K562 (cell line): ENCODE results near the gene TCF19. TPM values are rescaled to one million over a fixed set of nuclear protein-coding genes. Genes with fewer than 3 reads are reported as not detected.

Experiments
- AFF1 ChIP-seq, 2 experiments: fragments of 450-650 bp; IDR thresholded peaks; 2 replicates each; pipeline ENCODE4 v1.6.1; 2018; ENCODE audit warnings: mild to moderate bottlenecking in 2 of 2, low read depth in 1 of 2; ENCODE audit not compliant: partially characterized antibody in 2 of 2
- C11orf30 ChIP-seq: fragments of 450-650 bp; IDR thresholded peaks from 2 replicates; pipeline ENCODE4 v1.6.1; 2016; ENCODE audit warnings: low read depth, mild to moderate bottlenecking
- CHCHD3 ChIP-seq: fragments of 250-450 bp; sonication (Bioruptor Pico); IDR thresholded peaks from 2 replicates; pipeline ENCODE4 v2.1.2; 2022; ENCODE audit warnings: mild to moderate bottlenecking
- DPF2 ChIP-seq: fragments of 450-650 bp; IDR thresholded peaks from 2 replicates; pipeline ENCODE4 v1.6.1; 2016
- EHMT2 ChIP-seq: fragments of 450-650 bp; IDR thresholded peaks from 2 replicates; pipeline ENCODE4 v1.6.1; 2018; ENCODE audit warnings: antibody characterized with exemption
- FIP1L1 ChIP-seq: fragments of 200-400 bp; formaldehyde crosslinking; IDR thresholded peaks from 2 replicates; pipeline ENCODE4 v1.6.1; 2018; ENCODE audit warnings: mild to moderate bottlenecking, low read depth, low read length; ENCODE audit not compliant: poor library complexity, severe bottlenecking
- KLF6 ChIP-seq: fragments of 250-450 bp; sonication (Bioruptor Pico); IDR thresholded peaks from 2 replicates; pipeline ENCODE4 v1.4.0; 2020; ENCODE audit warnings: mild to moderate bottlenecking, moderate library complexity, borderline replicate concordance
- NR2C1 ChIP-seq, 2 experiments: fragments of 450-650 bp; IDR thresholded peaks; 2 replicates each; pipeline ENCODE4 v1.6.1; 2017; ENCODE audit warnings: mild to moderate bottlenecking in 2 of 2, antibody characterized with exemption in 1 of 2, inconsistent platforms in 1 of 2, missing compliant biosample characterization in 1 of 2, missing genetic modification characterization in 1 of 2
- NUFIP1 ChIP-seq: fragments of 450-650 bp; IDR thresholded peaks from 2 replicates; pipeline ENCODE4 v1.6.1; 2018; ENCODE audit not compliant: partially characterized antibody
- PML ChIP-seq: IDR thresholded peaks from 2 replicates; pipeline ENCODE4 v1.6.1; 2012; ENCODE audit warnings: low read length, inconsistent platforms
- POLR2H ChIP-seq: IDR thresholded peaks from 2 replicates; pipeline ENCODE4 v1.6.1; 2016; ENCODE audit warnings: missing genetic modification characterization, low read depth, mild to moderate bottlenecking, control low read depth, missing compliant biosample characterization, moderate library complexity
- SIN3A ChIP-seq, 2 experiments: fragments of 150-350 bp in 1 of 2; IDR thresholded peaks; 2 replicates each; pipeline ENCODE4 v1.6.1; 2011 to 2016; ENCODE audit warnings: borderline replicate concordance in 2 of 2, low read depth in 2 of 2, low read length in 2 of 2, mild to moderate bottlenecking in 2 of 2, moderate library complexity in 2 of 2; ENCODE audit not compliant: control insufficient read depth in 1 of 2
- SMAD1 ChIP-seq: fragments of 150-350 bp; IDR thresholded peaks from 2 replicates; pipeline ENCODE4 v1.6.1; 2014; ENCODE audit warnings: low read length, low read depth; ENCODE audit not compliant: partially characterized antibody
- SMARCB1 ChIP-seq: IDR thresholded peaks from 2 replicates; pipeline ENCODE4 v1.6.1; 2011; ENCODE audit warnings: improper control_type of control experiment, low read depth; ENCODE audit not compliant: insufficient read length
- SNRNP70 ChIP-seq: fragments of 200-400 bp; formaldehyde crosslinking; optimal IDR thresholded peaks from 2 replicates; pipeline ENCODE3; 2017; ENCODE audit warnings: low read depth, low read length
- SUPT5H ChIP-seq: fragments of 450-650 bp; IDR thresholded peaks from 2 replicates; pipeline ENCODE4 v1.6.1; 2016
- TCF15 ChIP-seq: fragments of 250-450 bp; sonication (Bioruptor Pico); IDR thresholded peaks from 2 replicates; pipeline ENCODE4 v1.8.0; 2022; ENCODE audit warnings: moderate library complexity, mild to moderate bottlenecking, inconsistent platforms
- THRAP3 ChIP-seq: fragments of 450-650 bp; IDR thresholded peaks from 2 replicates; pipeline ENCODE4 v1.6.1; 2016; ENCODE audit warnings: mild to moderate bottlenecking, inconsistent platforms, borderline replicate concordance
- XRCC5 ChIP-seq: fragments of 200-400 bp; formaldehyde crosslinking; IDR thresholded peaks from 2 replicates; pipeline ENCODE4 v1.6.1; 2017; ENCODE audit warnings: low read depth, mild to moderate bottlenecking, low read length
- ZNF133 ChIP-seq: fragments of 250-450 bp; sonication (Bioruptor Pico); IDR thresholded peaks from 2 replicates; pipeline ENCODE4 v1.4.0; 2020; ENCODE audit warnings: mild to moderate bottlenecking
- ZNF165 ChIP-seq: fragments of 250-450 bp; sonication (Bioruptor Pico); IDR thresholded peaks from 2 replicates; pipeline ENCODE4 v1.4.0; 2020; ENCODE audit warnings: borderline replicate concordance
- ZNF3 ChIP-seq: fragments of 250-450 bp; sonication (Bioruptor Pico); IDR thresholded peaks from 2 replicates; pipeline ENCODE4 v1.5.0; 2021; ENCODE audit warnings: mild to moderate bottlenecking, moderate library complexity
- ZNF431 ChIP-seq: sonication (generic); formaldehyde crosslinking; IDR thresholded peaks from 2 replicates; pipeline ENCODE4 v1.8.0; 2022; ENCODE audit warnings: mild to moderate bottlenecking, missing genetic modification reagents
- polyA plus RNA-seq, 8 experiments: library from polyadenylated mRNA; depleted of rRNA in 4 of 8; stranded (reverse) in 5 of 8; unstranded in 3 of 8; fragments of >200 nt; fragmentation: Nextera tagmentation in 2 of 8; fragmentation: Illumina TruSeq in 1 of 8; extraction: Ambion mirVana in 2 of 8; extraction: Trizol in 1 of 8; gene quantifications; 2 replicates each; pipeline versions ENCODE4 v1.2.1 to v1.2.3, GENCODE V29; 2011 to 2014; ENCODE audit warnings: inconsistent platforms in 1 of 8, missing spikeins in 1 of 8
- total RNA-seq, 7 experiments: library from RNA; depleted of rRNA in 6 of 7; stranded (reverse); fragments of >200 nt in 6 of 7; fragmentation: Illumina TruSeq in 2 of 7; extraction: Trizol in 2 of 7; gene quantifications; 2 replicates each; pipeline versions ENCODE4 v1.2.1 to v1.2.3, GENCODE V29; 2011 to 2021; ENCODE audit warnings: low replicate concordance in 1 of 7

Gene TCF19
- total and polyA plus RNA-seq, 9 of the 15 experiments (the other 6 are each of a cell fraction or from before 2014, with no cell fraction given), result 4.2 to 42.5 (median 25.7) TPM

GRCh38 chr6:31158140-31158862, at the start of gene TCF19 (continued):
- TF ChIP-seq POLR2H, result no peak
- no peak for TF ChIP-seq ZNF133 (CRISPR knock-in tag)
- no peak for TF ChIP-seq SMAD1
- TF ChIP-seq CHCHD3 (CRISPR knock-in tag), result no peak
- TF ChIP-seq SMARCB1, result no peak
- TF ChIP-seq ZNF3 (CRISPR knock-in tag), result no peak
- TF ChIP-seq TCF15 (CRISPR knock-in tag), result no peak
- no peak for TF ChIP-seq SNRNP70
- TF ChIP-seq FIP1L1, result peak; percentile 43
- TF ChIP-seq ZNF165 (CRISPR knock-in tag), result no peak; the same call in 1 of the 2 replicates
- no peak for TF ChIP-seq KLF6
- no peak for TF ChIP-seq THRAP3
- peak; percentile 84 to 87; a peak in 3 of 4 replicates for TF ChIP-seq SIN3A (IDR thresholded peaks at IDR 0.05; ENCODE audit: borderline replicate concordance in 2 of 2, control insufficient read depth in 1 of 2, low read depth in 2 of 2, low read length in 2 of 2)
- TF ChIP-seq ZNF431 (CRISPR knock-in tag), result no peak
- no peak for TF ChIP-seq PML
- no peak for TF ChIP-seq DPF2
- peak; percentile 59; the same call in 1 of the 2 replicates for TF ChIP-seq XRCC5
- no peak for TF ChIP-seq NR2C1 (IDR thresholded peaks at IDR 0.05)
- no peak for TF ChIP-seq NR2C1 (tag; IDR thresholded peaks at IDR 0.05)
- TF ChIP-seq SUPT5H, result peak; percentile 7
- no peak for TF ChIP-seq NUFIP1
- no peak for TF ChIP-seq AFF1 (IDR thresholded peaks at IDR 0.05; ENCODE audit: low read depth in 1 of 2, partially characterized antibody in 2 of 2)
- peak; percentile 68; the same call in 1 of the 2 replicates for TF ChIP-seq C11orf30
- TF ChIP-seq EHMT2, result 0 out of 2 replicates have a peak, but pooled peaks have one; percentile 28
